ENCODE data around the gene CHD6.

The CHD6 gene

DNA sequence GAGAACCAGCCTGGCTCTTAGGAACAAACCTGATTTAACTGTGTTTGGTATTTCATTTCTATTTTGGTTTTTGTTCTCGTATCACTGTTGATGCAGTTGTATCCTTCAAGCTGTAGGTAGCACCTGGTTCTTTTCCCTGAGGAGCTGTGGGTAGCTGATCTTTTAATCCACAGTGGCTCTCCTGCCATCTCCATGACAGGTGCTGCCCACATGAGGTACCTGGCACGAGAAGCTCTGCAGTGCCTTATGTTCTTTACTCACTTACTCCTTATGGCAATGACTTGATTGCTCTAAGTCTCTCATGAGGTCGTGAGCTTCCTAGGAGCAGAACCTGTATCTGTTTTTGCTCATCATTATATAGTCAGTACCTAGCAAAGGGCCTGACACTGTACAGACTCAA lies 177.3 kb downstream of the CHD6 start:
- FAIRE-seq (no peak), DNase-seq (ENCODE audit: insufficient read length, low spot score) (no peak)

DNA sequence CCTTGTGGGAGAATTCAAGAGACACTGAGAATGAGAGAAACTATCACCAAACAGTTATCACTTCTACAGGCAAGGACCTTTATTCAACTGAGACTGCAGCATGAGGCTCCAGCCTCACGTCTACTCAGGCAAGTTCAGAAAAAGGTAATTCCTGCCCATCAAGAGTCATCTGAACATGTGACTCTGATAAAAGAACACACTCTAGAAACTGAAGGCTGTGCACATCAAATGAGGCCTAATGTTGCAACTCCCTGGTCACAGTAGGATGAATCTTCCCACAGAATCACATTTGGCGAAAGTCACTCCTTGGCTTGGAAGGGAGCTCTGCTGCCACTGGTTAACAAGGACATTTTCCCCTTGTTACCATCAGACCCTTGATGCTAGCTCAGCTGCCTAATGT lies 180.3 kb downstream of the CHD6 start:
- DNase-seq (ENCODE audit: insufficient read length, low spot score): no peak

DNA sequence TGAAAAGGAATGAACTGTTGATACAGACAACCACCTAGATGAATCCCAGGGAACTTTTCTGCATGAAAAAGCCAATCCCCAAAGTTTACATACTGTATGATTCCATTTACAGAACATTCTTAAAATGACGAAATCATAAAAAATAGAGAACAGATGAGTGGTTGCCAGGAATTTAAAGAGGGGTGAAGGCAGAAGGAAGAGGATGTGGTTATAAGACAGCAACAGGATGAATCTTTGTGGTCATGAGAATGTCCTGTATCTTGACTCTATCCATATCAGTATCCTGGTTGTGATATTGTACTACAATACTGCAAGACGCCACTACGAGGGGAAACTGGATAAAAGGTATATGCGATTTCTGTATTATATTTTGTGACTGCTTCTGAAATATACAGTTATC lies 181.5 kb downstream of the CHD6 start:
- DNase-seq (ENCODE audit: insufficient read length, low spot score): no peak
- FAIRE-seq: no peak

More for the DNA sequence above, 180.3 kb downstream of the CHD6 start:
- FAIRE-seq: no peak

DNA sequence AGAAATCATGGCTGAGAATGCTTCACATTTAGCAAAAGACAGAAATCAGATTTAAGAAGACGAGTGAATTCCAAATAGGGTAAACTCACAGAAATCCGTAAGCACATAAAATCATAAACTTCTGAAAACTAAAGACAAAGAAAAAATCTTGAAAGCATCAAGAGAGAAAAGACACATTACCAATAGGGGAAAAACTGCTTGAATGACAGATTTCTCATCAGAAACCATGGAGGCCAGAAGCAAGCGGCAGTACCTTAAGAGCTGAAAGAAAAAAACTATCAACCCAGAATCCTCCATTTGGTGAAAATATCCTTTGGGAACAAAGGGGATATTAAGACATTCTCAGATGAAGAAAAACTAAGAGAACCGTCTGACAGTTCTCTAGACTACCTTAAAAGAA lies 185.0 kb downstream of the CHD6 start:
- FAIRE-seq (peak; percentile 8), DNase-seq (ENCODE audit: insufficient read length, low spot score) (no peak)

DNA sequence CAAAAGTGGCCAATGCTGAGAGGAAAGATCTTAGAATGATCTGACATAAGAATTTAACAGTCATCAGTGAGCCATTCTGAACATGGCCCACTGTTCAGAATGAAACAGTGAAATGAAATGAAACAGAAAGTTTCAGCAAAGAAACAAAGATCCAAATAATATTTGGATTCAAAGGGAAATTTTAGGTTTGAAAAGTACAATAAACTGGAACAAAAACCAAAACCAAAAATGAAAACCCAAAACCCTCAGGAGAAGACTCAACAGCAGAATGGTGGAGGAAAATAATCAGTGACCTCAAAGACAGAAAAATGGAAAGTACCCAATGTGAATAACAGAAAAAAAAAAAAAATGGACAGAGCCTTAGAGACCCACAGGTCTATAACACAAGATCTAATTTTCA lies 185.4 kb downstream of the CHD6 start:
- FAIRE-seq: peak; percentile 74

DNA sequence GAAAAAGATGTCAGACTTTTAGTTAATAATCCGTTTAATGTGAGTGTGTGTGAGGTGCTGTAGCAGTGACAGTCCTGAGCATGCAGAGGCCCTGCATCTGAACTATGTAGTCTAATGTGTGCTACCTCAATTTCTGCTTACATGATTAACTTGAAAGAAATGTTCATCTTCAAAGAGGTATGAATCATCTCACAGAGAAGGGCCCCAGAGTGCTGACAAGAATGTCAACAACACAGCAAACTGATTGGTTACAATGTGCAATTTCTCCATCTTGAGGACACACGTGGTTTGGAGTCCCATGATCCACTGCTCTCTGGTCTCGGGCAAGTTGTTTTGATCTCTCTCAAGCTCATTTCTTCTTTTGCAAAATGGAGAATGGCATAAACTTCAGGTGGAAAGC lies 189.9 kb downstream of the CHD6 start:
- FAIRE-seq (no peak), DNase-seq (ENCODE audit: insufficient read length, low spot score) (no peak)

More for the DNA sequence above, 185.4 kb downstream of the CHD6 start:
- DNase-seq (ENCODE audit: insufficient read length, low spot score): no peak

DNA sequence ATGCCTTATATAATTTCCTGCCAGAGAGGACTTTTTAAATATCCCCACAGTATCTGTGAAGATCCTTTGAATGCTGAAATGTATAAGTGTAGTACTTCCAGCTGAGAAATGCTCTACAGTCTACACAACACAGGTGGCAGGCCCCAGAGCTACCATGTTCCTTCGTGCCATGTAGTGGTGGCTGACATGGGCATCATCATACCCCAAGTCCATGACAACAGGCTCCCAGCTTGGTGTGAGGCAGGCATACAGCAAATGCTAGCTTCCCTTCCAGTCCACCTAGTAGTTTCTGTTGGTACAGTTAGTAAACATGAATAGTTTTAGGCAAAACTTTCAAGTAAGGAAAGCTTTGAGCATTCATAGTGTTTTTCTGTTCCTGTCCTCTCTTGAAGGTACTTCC lies 190.3 kb downstream of the CHD6 start:
- FAIRE-seq (no peak), DNase-seq (ENCODE audit: insufficient read length, low spot score) (no peak)

DNA sequence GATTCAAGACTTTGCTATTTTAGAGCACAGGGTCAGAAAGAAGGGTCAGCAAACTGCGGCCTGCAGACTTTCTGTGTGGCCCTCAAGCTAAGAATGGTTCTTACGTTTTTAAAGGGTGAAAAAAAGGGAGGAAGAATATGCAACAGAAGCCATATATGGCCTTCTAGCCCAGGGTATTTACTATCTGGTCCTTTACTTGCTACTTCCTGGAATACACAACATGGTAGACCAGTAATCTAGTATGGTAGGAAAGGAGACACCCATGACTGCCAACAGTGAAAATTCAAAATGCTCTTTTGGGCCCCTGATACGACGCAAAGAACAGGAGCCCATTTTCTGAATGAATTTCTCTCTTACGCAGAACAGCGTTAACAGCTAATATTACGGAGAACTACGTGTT lies 191.2 kb downstream of the CHD6 start:
- no peak for DNase-seq (ENCODE audit: insufficient read length, low spot score)
- FAIRE-seq: no peak

DNA sequence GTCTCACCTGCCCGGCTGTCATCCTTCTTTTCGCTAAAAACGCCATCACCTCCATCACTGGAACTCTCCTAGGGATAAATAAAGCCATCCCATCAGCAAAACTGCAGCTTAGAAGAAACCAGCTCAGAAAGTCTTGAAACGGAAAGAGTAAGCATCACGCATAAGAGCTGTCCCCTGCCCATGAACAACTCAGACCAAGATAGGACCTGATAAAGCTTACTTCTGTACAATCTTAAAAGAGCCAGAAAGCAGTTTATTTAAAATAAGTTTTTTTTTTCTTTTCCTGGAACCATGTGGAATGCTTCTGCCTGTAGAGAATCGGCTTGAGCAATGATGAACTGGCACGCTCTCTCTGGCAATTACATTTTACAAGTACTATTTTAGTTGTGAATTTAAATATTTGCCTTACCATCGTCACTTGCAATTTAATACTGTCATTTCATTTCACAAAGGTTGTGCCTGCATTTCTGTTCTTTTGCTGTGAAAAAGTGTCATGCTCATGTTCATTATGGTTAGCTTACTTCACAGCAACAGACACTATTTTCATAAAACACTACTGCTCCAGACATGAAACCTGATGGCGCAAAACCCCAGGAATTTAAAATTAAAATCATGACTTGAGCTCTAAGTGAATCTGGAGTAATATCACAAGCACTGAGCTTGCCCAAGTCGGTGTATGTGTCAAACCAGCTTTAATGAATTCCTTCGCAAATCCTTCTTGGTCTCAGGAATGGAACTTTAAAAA lies 191.9 kb downstream of the CHD6 start:
- FAIRE-seq (no peak), DNase-seq (ENCODE audit: insufficient read length, low spot score) (no peak)

DNA sequence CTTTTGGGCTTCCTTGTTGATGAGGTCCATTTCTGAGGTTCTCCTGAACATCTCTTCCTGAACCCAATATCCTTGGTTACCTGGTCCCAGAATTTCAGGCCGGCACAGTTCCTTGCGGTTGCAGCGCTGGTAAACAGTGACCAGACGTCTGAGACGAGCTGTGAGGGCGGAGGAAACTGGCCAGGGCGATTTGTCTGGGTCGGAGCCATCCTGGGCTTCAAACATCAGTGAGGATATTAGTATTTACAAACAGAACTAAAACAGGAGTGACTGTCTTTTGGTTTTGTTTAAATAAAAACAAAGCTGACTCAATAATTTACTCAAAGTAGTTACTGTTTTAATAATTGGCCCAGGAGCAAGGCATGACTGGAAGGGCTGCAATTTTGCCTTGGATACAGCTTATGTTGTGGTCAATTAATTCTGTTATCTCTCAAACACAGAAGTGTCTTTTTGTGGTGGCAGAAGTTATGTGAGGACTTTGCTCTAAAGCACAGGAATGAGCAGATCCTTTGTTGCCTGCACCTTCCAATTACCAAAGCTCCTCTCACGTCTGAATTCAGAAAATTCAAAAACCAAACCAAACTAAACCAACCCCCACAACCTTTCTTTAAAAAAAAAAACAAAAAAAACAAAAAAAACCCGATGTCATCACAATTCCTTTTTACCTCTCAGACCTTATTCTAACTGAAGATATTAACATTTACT lies 192.8 kb downstream of the CHD6 start:
- DNase-seq (ENCODE audit: insufficient read length, low spot score): no peak
- no peak for FAIRE-seq

DNA sequence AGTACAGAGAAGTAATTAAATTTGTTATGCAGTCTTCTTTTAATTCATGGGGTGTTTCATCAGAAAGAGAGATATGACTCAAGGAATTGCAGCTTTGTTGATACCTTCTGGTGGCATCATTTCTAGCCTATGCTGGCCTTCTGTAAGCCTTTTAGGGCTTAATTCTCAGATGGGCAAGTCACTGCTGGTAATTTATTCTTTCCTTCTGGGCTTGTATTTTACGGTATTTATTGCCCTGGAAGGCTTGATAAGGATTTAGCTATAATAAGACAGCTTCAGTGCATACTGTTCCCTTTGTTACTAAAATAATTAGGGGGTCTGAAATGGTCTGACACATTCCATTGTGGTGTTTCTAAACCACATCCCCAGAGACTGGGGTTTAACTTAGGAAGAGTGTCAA lies 193.6 kb downstream of the CHD6 start:
- FAIRE-seq: no peak
- no peak for DNase-seq (ENCODE audit: insufficient read length, low spot score)

DNA sequence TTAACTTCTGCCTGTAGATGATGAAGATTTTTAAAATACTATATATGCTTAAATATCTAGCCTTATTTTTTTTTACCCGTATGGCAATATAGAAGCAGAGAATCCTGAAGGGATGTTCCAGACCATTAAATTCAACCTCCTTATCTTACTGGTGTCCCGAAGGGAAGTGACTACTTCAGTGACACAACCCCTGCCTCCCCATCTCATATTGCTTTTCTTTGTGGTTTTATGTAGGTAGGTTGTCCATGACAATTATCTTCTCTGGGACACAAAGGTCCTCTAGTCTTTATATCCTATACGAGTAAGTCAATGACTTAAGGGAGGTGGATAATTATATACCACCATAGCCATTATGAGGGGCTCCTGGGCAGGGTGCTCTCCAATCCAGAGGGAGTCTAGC lies 194.2 kb downstream of the CHD6 start:
- DNase-seq (ENCODE audit: insufficient read length, low spot score) (no peak), FAIRE-seq (no peak)

DNA sequence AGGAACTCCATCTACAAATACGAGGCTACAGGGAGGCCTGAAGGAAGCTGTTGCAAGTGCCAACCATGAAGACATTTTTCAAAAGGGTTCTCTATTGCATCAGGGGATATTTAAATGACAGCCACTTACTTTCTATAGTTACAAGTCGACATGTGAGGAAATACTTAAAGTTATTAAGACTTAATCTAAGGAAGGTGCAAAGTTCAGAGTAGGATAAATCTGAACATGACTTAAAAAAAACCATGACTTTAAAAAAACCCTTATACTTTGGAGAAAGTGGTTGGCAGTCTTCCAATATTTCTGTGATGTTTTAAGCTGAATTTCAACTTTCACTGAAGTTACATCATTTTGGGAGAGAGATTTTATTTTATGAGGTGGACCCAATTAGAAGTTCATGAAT lies 195.2 kb downstream of the CHD6 start:
- DNase-seq (ENCODE audit: insufficient read length, low spot score) (no peak), FAIRE-seq (no peak)

DNA sequence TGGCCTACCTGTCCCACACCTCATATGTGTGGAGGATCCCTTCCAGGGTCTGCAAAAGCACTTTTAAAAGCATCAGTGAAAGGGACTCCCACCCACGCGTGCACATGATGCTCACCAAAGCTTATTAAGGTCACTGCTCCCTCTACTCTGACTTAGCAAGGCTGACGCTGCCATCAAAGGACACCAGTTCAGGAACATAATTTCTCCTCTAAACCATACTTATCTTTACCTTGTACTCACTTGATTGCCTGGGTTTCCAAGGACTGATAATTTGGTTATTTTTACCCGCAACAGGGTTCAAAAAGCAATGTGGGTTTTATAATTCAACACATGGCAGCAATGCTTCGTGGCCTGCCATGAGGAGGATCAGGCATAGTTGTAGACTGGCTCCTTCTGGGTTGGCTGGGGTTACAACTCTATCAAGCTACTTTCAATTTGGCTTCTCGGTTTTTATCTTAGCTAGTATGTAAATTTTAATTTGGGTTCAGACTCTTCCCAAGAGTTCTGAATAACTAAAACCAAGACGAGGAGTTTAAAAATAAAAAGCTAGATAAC lies 199.4 kb downstream of the CHD6 start:
- DNase-seq (ENCODE audit: insufficient read length, low spot score) (no peak), FAIRE-seq (no peak)

DNA sequence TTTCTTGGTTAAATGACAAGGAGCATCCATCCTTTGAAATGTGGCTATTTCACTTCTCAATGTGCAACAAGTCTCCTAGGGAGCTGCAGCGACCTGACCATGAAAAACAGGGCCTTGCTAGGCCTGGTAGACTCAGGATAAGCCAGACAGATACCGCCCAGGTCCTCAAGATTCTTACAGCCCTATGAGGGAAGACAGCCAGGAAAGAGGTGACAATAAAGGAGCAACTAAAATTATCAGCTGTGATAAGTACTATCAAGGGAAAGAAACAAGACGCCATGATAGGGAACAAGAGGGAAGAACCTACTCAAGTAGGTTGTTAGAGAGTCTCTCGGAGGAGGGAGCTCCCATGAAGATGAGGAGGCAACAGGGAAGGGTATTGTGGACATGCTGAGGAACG lies 200.1 kb downstream of the CHD6 start:
- no peak for DNase-seq (ENCODE audit: insufficient read length, low spot score)
- no peak for FAIRE-seq

DNA sequence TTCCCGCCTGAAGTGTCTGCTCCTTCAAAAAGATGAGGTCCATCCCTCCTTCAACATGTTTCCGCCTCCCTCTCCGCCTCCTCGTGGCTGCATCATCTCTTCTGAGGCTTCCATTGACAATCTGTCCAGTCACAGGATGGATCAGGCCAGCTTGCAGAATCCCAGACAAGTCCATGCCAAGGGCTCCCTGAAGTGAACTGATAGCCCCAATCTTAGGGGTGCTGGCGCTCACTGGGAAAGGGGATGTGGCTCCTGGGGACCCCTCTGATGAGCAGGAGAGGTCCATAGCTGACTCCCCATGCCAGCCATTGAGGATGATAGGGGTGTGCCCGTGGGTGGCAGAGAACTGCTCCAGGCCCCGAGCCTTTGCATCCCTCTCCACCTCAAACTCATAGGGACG lies 203.0 kb downstream of the CHD6 start:
- DNase-seq (ENCODE audit: insufficient read length, low spot score) (no peak), FAIRE-seq (no peak)

DNA sequence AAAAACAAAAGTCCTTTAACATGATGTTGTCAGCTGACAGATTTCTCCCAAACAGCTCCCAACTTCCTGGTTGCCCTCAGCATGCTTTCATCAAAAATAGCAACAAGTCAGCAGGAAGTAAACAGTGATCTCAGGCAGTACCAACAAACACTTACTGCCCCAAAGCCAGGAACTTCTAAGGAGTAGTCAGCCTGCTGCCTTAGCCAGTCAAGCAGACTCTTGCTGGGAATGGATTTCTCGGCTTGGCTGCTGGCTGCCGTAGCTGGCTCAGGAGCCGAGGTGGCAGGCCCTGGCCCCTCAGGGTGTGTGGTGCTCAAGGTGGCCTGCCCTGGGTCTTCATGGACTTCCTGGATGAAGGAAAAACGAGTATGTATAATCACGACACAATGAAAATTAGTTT lies 205.0 kb downstream of the CHD6 start:
- FAIRE-seq (no peak), DNase-seq (ENCODE audit: insufficient read length, low spot score) (no peak)

DNA sequence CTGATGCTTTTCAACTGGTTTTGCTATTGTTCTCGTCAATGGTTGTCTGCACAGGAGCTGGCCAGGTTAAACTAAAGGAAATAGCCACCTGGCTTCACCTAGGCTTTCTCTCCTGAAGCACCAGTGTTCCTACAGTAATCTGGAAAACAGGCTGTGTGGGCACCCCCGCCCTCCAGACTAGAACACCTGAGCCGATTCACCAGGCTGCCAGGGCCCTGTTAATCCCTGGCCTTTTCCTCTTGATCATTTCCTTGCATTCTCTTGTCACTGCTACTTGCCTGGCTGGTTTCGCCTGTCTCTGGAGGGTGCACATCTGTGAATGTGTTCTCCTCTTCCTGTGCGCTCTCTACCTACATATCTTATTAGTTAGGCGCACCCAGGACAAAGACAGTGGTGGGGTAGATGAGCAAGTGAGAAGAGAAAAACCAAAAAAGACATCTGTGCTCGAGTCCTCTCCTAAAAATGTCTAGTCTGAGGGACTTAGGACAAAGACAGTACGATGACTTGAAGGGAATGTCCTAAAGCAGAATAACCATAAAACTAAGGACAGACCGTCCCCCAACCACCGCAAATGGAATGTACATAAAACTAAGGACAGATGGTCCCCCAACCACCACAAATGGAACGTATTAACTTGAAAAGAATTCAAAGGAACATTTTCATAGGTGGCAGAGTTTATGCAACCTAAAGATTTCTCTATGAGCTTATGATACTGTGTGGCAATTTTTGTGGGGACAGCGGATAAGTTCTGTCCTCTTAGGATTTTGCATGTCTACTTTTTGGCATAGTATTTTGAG lies 205.7 kb downstream of the CHD6 start:
- no peak for FAIRE-seq
- DNase-seq (ENCODE audit: insufficient read length, low spot score): no peak

DNA sequence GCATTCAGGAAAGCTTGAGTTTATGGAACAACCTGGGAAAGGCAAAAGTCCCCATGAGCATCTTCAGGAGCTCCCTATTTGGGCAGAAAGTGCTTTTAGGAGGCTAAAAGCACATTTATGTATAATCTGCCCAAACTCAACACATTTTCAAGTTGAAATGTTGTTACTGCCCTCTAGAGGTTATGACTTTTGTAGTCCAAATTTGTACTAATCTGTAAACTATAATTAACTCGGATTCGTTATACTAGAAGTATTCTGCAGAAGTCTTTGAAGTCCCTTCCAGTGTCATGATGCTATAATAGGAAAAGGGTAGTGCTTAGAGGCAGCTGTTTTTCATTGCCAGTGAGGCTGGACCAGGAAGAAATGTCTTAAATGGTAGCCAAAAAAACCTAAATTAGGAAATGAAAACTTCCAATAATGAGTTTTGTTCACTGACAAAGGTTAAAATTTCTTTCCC lies 206.8 kb downstream of the CHD6 start:
- no peak for FAIRE-seq
- no peak for DNase-seq (ENCODE audit: insufficient read length, low spot score)

DNA sequence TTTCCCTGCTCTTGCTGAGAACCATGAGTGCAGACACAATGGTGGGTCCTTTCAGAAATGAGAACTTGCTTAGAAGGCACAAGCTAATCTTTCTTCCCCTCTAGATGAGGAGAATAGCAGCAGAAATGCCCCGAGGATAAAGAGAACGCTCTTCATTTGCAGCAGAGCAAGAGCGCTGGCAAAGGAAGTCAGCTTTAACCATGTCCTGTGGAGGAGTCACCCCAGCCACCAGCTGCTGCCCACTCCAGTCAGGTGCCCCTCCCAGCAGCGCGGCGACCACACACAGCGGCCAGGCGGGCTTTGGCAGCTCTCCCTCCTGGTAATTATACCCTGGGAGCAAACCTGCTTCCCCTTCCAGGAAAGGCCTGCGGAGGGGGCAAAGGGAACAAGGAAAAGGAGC lies 209.2 kb downstream of the CHD6 start:
- FAIRE-seq (no peak), DNase-seq (ENCODE audit: insufficient read length, low spot score) (no peak)

DNA sequence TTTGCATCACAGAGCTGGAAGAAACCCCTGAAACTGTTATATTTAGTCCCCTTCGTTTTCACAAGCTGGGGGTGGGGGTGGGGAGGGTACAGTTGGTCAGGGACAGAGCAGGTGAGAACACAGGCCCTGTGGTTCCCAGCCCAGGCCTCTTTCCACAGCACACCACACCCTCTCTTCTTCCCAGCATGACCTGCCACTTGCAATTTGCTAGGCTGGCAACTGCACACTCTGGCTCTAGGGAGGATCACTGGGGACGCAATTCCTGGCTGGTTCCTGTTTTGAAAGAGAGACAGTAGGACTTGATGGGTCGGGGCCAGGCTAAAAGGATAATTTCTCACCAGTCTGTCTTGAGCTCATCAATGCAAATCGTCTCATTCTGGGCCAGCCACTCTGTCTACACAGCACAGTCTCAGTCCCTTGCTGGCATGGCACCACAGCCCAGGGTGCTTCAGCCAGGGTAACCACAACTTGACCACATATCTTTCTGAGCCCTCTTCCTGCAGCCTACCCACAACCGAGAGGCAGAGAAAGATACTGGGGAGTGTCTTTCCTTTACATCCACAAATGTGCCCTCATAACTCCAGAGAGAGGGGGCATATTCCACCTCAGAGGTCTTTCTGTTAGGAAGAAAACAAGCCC lies 209.9 kb downstream of the CHD6 start:
- DNase-seq (ENCODE audit: insufficient read length, low spot score) (peak; percentile 46), FAIRE-seq (peak; percentile 76)
